ENCODE data around the gene ANAPC16.

Gene ANAPC16

GRCh38 chr10:72174297-72174662, 41.5 kb upstream of the ANAPC16 start:
- TF ChIP-seq ZFP30 (CRISPR knock-in tag; IDR thresholded peaks at IDR 0.05) (no peak), TOX (CRISPR knock-in tag; IDR thresholded peaks at IDR 0.05; ENCODE audit: borderline replicate concordance) (no peak), ZFP3 (CRISPR knock-in tag; IDR thresholded peaks at IDR 0.05) (peak; percentile 14; the same call in 1 of the 2 replicates), SNAI2 (CRISPR knock-in tag; IDR thresholded peaks at IDR 0.05) (peak; percentile 29; the same call in 1 of the 2 replicates)
- ATAC-seq = peak; percentile 8

- TF ChIP-seq ZFP3 (CRISPR knock-in tag; IDR thresholded peaks at IDR 0.05) (peak; percentile 43; the same call in 1 of the 2 replicates), ISL1 (CRISPR knock-in tag; IDR thresholded peaks at IDR 0.05) (peak; percentile 21; the same call in 1 of the 2 replicates), CREB5 (CRISPR knock-in tag; IDR thresholded peaks at IDR 0.05; ENCODE audit: low read depth) (no peak), ESRRG (CRISPR knock-in tag; IDR thresholded peaks at IDR 0.05) (no peak), SNAI2 (CRISPR knock-in tag; IDR thresholded peaks at IDR 0.05) (peak; percentile 67), CSDC2 (CRISPR knock-in tag; IDR thresholded peaks at IDR 0.05) (no peak), TOX (CRISPR knock-in tag; IDR thresholded peaks at IDR 0.05; ENCODE audit: borderline replicate concordance) (0 out of 2 replicates have a peak, but pooled peaks have one; percentile 27), ZC3H10 (CRISPR knock-in tag; IDR thresholded peaks at IDR 0.05) (peak; percentile 65; the same call in 1 of the 2 replicates)
Observed at GRCh38 chr10:72175149-72175548, 40.7 kb upstream of the ANAPC16 start.

GRCh38 chr10:72176701-72177100, 39.1 kb upstream of the ANAPC16 start:
- no peak for ATAC-seq
- TF ChIP-seq POU6F1 (CRISPR knock-in tag; IDR thresholded peaks at IDR 0.05; ENCODE audit: borderline replicate concordance, low read depth) (no peak), ZNF70 (CRISPR knock-in tag; IDR thresholded peaks at IDR 0.05) (no peak), CSDC2 (CRISPR knock-in tag; IDR thresholded peaks at IDR 0.05) (no peak), ZFP30 (CRISPR knock-in tag; IDR thresholded peaks at IDR 0.05) (no peak), TSHZ2 (CRISPR knock-in tag; IDR thresholded peaks at IDR 0.05) (no peak), ZNF8 (CRISPR knock-in tag; IDR thresholded peaks at IDR 0.05) (no peak), ESRRG (CRISPR knock-in tag; IDR thresholded peaks at IDR 0.05) (no peak), PATZ1 (CRISPR knock-in tag; IDR thresholded peaks at IDR 0.05; ENCODE audit: borderline replicate concordance) (no peak), ZFP3 (CRISPR knock-in tag; IDR thresholded peaks at IDR 0.05) (no peak), ARNTL (CRISPR knock-in tag; IDR thresholded peaks at IDR 0.05; ENCODE audit: borderline replicate concordance, low read depth) (no peak), RARB (CRISPR knock-in tag; IDR thresholded peaks at IDR 0.05) (no peak), PPARA (CRISPR knock-in tag; IDR thresholded peaks at IDR 0.05; ENCODE audit: borderline replicate concordance) (no peak), ISL1 (CRISPR knock-in tag; IDR thresholded peaks at IDR 0.05) (no peak)

More at GRCh38 chr10:72175149-72175548, 40.7 kb upstream of the ANAPC16 start:
- ATAC-seq = peak; percentile 64

- no peak for ATAC-seq
- no peak for TF ChIP-seq CREB5 (CRISPR knock-in tag; IDR thresholded peaks at IDR 0.05; ENCODE audit: low read depth)
- peak; percentile 19; the same call in 1 of the 2 replicates for TF ChIP-seq ISL1 (CRISPR knock-in tag; IDR thresholded peaks at IDR 0.05)
- TF ChIP-seq ZNF70 (CRISPR knock-in tag; IDR thresholded peaks at IDR 0.05) = no peak
Observed at GRCh38 chr10:72177454-72177853, 38.4 kb upstream of the ANAPC16 start.

Measured in SK-N-SH treated with all-trans-retinoic acid at 6 μM for 48 hours (cell line).